C4-2B (cell line): ENCODE results near the gene RASGRF2.

Experiments used
- CTCF ChIP-seq: fragments of 450-650 bp; conservative IDR thresholded peaks from 2 replicates; pipeline ENCODE4 v1.5.1; 2017; ENCODE audit warnings: mild to moderate bottlenecking
- ZFX ChIP-seq: fragments of 450-650 bp; IDR thresholded peaks from 2 replicates; pipeline ENCODE4 v1.6.1; 2017

- TF ChIP-seq CTCF: no peak
- no peak for TF ChIP-seq ZFX
Observed at GRCh38 chr5:80985600-80986228, 25.6 kb downstream of the RASGRF2 start.
